Body of pancreas (tissue), 4 donors: ENCODE measurements around the gene EZH1.

Experiments
- POLR2A ChIP-seq, 3 donors: fragments of 450-650 bp; IDR thresholded peaks; one replicate each; pipeline ENCODE4 v1.6.1; 2016; ENCODE audit warnings: antibody characterized with exemption in 3 of 3, mild to moderate bottlenecking in 2 of 3
- TF ChIP-seq, protein P1 (sequence below), 7 experiments: fragments of 450-650 bp in 4 of 7; fragments of 200-600 bp in 3 of 7; sonication (generic) in 3 of 7; IDR thresholded peaks; one replicate each; pipeline ENCODE4 v1.5.1; 2016 to 2019; ENCODE audit warnings: antibody characterized with exemption in 7 of 7

DNA sequence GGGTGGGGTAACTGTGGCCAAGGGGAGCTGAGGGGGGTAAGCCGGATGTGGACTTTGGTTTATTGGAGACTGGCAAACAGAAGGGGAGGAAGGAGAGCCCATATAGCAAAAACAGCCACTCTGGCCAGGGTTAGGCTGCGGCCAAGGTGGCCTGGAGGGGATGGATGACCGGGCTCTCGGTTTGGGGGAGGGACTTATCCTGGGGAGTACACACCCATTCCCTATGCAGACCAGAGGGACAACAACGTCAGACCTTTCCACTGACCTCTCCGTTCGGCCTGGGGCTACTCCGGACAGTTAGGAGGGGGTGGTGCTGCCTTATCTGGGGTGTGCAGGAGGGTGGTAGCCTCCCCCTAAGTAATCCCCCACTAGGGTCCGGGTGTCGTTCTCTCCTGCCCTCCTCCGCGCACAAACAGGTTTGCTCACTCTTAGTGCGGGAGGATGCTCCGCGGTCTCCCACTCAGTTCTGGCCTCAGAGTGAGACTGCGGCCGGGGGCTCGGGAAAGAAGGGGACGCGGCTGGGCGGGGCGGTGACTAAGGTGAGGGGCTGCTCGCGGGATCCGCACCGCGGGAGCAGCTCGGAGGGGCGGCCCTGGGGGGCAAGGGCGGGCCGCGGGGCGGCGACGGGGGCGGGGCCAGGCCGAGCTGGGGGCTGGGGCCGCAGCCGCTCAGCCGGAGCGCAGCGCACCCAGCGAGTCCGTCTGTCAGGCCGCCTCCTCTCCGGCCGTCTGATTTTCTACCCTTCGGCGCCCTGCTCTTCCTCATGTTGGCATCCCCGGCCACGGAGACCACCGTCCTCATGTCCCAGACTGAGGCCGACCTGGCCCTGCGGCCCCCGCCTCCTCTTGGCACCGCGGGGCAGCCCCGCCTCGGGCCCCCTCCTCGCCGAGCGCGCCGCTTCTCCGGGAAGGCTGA, 35.4 kb upstream of the EZH1 start, which contains the start of gene WNK4:
- TF ChIP-seq, protein P1, sequence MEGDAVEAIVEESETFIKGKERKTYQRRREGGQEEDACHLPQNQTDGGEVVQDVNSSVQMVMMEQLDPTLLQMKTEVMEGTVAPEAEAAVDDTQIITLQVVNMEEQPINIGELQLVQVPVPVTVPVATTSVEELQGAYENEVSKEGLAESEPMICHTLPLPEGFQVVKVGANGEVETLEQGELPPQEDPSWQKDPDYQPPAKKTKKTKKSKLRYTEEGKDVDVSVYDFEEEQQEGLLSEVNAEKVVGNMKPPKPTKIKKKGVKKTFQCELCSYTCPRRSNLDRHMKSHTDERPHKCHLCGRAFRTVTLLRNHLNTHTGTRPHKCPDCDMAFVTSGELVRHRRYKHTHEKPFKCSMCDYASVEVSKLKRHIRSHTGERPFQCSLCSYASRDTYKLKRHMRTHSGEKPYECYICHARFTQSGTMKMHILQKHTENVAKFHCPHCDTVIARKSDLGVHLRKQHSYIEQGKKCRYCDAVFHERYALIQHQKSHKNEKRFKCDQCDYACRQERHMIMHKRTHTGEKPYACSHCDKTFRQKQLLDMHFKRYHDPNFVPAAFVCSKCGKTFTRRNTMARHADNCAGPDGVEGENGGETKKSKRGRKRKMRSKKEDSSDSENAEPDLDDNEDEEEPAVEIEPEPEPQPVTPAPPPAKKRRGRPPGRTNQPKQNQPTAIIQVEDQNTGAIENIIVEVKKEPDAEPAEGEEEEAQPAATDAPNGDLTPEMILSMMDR (IDR thresholded peaks at IDR 0.05), result no peak
- TF ChIP-seq POLR2A (IDR thresholded peaks at IDR 0.05), result peak in 2 of 3 donors; percentile 9 to 14
